ENCODE data around the gene HDAC1.
"Not testable (repeated sequence)": the region's sequence is repeated elsewhere in the genome, so short reads cannot be mapped to it uniquely, and the experiment has no call there.

The HDAC1 gene

DNA sequence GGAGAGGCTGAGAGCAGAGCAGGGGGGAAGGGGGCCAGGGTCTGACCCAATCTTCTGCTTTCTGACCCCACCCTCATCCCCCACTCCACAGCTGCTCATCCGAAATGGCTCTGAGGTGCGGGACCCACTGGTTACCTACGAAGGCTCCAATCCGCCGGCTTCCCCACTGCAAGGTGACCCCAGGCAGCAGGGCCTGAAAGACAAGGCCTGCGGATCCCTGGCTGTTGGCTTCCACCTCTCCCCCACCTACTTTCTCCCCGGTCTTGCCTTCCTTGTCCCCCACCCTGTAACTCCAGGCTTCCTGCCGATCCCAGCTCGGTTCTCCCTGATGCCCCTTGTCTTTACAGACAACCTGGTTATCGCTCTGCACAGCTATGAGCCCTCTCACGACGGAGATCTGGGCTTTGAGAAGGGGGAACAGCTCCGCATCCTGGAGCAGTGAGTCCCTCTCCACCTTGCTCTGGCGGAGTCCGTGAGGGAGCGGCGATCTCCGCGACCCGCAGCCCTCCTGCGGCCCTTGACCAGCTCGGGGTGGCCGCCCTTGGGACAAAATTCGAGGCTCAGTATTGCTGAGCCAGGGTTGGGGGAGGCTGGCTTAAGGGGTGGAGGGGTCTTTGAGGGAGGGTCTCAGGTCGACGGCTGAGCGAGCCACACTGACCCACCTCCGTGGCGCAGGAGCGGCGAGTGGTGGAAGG, 17.1 kb upstream of the HDAC1 start:
- no peak for DNase-seq

- no peak for DNase-seq
Observed at GRCh38 chr1:32275424-32275823, 16.5 kb upstream of the HDAC1 start.

GRCh38 chr1:32276032-32276782, 15.7 kb upstream of the HDAC1 start:
- no peak for DNase-seq

- DNase-seq, result not testable (repeated sequence)
Observed at GRCh38 chr1:32284777-32285176, 7.1 kb upstream of the HDAC1 start.

DNA sequence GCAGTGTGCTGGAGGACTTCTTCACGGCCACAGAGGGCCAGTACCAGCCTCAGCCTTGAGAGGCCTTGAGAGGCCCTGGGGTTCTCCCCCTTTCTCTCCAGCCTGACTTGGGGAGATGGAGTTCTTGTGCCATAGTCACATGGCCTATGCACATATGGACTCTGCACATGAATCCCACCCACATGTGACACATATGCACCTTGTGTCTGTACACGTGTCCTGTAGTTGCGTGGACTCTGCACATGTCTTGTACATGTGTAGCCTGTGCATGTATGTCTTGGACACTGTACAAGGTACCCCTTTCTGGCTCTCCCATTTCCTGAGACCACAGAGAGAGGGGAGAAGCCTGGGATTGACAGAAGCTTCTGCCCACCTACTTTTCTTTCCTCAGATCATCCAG, 6.2 kb upstream of the HDAC1 start:
- DNase-seq, result no peak

DNA sequence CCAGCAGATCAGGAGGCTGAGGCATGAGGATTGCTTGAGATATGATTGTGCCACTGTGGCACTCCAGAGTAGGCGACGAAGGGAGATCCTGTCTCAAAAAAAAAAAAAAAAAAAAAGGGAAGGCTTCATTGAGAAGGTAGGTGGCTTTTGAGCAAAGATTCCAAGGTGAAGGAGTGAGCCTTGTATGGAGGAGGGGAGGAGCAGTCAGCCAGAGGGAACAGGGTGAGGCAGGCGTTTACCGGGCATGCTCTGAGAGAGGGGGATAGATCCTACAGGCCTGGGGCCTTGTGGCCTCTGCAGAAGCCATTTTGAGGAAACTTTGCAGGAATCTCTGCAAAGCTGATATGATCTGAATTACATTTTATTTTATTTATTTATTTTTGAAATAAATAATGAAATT, 5.1 kb upstream of the HDAC1 start:
- no peak for DNase-seq

- no peak for DNase-seq
Observed at GRCh38 chr1:32289256-32289655, 2.6 kb upstream of the HDAC1 start.

GRCh38 chr1:32291145-32291707, 657 bp upstream of the HDAC1 start:
- no peak for DNase-seq

DNA sequence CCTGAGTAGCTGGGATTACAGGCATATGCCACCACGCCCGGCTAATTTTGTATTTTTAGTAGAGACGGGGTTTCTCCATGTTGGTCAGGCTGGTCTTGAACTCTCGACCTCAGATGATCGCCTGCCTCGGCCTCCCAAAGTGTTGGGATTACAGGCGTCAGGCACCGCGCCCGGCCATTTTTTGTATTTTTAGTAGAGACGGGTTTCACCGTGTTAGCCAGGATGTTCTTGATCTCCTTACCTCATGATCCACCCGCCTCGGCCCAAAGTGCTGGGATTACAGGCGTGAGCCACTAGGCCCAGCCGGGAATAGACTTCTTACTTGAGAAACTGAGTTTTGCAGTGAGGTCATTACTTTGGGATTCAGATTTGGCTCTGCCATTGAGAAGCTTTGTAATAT, 6.3 kb downstream of the HDAC1 start:
- DNase-seq, result not testable (repeated sequence)

GRCh38 chr1:32299327-32299726, 7.4 kb downstream of the HDAC1 start:
- no peak for DNase-seq

DNA sequence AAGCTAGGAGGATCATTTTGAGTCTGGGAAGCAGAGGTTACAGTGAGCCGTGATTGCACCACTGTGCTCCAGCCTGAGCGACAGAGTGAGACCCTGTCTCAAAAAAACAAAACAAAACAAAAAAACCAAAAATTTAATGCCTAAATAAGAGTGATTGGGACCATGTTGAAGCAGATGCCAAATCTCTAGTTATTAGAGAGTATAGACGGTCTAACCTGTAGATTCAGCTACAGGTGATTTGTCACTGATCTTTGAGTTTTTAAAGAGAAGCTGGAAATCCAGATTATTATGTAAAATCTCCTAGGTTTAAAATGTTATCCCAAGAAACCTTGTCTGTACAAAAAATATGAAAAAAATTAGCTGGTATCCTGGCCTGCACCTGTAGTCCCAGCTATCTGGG, 11.5 kb downstream of the HDAC1 start:
- no peak for DNase-seq

DNA sequence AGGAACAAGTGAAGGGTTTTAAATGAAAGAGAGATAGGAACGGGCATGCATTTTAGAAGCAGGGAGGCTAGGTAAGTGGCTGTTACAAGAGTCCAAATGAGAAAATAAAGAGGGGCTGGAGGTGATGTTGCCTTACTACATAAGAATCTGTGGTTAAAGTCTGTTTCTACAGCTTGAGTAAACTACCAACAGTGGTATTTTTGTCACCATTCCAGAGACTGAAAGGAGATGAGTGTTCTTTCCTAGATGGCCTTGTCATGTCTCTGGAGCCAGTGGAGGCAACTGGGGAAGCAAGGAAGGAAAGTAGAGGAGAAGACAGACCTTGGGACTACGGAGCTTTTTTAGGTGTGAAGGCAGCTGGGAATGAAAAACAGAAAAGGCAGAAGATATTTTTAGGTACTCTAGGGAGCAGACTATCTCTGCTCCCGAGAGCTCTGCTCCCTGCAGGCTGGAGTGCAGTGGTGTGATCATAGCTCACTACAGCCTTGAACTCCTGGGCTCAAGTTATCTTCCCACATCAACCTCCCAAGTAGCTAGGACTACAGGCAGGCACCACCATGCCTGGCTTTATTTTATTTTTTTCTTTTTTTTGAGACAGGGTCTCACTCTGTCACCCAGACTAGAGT, 12.2 kb downstream of the HDAC1 start:
- DNase-seq, result no peak

GRCh38 chr1:32305310-32305709, 13.4 kb downstream of the HDAC1 start:
- DNase-seq, result no peak

- no peak for DNase-seq
Observed at GRCh38 chr1:32307324-32307723, 15.4 kb downstream of the HDAC1 start.

- no peak for DNase-seq
Observed at GRCh38 chr1:32309960-32310359, 18.1 kb downstream of the HDAC1 start.

DNA sequence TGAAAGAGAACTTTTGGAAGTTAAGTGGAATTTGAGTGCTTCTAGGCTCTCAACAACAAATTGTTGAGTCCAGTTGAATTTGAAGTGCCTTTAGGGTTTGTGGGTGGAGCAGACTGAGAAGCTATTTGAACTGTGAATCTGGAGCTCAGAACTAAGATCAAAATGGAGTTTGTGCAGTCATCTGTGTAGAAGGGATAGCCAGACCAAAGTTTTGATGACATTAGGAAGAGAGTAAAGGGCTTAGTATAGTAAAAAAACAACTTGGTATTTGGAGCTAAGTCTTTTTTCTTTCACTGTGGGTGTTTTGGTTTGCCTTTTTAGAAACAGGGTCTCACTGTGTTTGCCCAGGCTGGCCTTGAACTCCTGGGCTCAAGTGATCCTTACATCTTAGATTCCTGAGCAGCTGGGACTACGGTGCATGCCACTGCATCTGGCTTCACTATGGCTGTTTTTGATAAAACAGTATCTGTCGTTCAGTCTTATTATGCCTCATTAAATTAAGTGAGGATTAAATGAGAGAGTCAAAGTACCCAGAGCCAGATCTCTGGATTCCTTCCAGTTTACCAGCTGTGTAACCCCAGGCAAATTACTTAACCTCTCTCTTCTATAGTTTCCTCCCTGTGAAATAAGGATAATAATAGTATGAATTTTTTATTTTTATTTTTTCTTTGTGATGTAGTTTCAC, 20.0 kb downstream of the HDAC1 start:
- DNase-seq, result no peak

- no peak for DNase-seq
Observed at GRCh38 chr1:32316903-32317277, 25.0 kb downstream of the HDAC1 start.

DNA sequence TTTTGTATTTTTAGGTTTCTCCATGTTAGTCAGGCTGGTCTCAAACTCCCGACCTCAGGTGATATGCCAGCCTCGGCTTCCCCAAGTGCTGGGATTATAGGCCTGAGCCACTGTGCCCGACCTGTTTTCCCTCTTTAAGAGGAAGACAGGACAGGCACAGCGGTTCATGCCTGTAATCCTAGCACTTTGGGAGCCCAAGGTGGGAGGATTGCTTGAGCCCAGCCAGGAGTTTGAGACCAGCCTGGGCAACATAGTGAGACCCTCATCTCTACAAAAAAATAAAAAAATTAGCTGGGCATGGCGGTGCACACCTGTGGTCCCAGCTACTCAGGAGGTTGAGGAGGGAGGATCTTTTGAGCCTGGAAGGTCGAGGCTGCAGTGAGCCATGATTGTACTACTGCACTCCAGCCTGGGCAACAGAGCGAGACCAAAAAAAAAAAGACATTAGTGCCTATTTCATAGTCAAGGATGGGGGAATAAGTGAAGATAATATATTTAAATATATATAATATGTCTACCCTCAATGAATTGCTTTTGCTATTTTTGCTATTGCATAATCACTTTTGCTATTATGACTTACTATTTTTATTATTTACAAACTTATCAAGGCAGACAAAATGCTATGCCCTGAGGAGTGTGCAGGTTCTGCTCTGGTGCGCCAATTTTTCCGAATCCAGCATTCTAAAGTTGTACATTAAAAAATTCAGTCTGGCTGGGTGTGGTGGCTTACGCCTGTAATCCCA, 26.4 kb downstream of the HDAC1 start:
- no peak for DNase-seq

DNA sequence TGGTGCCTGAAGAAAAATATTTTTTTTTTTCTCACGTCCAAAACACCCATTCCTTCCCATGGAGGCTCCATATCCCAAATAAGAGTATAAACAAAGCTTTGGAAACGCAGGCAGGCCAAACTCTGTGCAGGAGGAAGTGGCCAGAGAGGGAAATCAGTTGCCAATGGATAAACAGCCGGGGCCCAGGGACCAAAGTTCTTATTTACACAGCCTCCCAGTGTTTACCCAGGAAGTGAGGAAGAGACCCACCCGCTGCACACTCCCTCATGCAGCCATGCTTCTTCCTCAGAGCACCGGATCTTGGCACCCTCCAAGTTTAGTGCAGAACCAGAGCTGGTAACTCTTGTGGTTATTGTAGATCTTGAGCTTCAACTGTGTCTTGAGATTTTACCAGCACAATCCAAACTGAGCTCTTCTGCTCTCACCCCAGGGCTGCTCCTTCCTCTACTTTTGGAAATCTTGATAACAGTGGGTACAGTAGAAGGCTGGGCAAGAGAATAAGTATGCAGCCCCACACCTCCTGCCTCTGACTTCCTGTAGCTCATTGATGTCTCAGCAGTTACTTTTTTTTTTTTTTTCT, 29.9 kb downstream of the HDAC1 start:
- no peak for DNase-seq

GRCh38 chr1:32327204-32327603, 35.3 kb downstream of the HDAC1 start:
- DNase-seq, result no peak

GRCh38 chr1:32329931-32330466, 38.1 kb downstream of the HDAC1 start:
- DNase-seq, result no peak
